Measurements from ENCODE around the gene MCCC1.

MCCC1 gene

GRCh38 chr3:183099026-183099837, at the start of gene MCCC1:
Gene MCCC1, minus strand, starts transcription at chr3:183099496. Its CDS starts 56 bp downstream, at chr3:183099440.
- TF ChIP-seq, protein P1, sequence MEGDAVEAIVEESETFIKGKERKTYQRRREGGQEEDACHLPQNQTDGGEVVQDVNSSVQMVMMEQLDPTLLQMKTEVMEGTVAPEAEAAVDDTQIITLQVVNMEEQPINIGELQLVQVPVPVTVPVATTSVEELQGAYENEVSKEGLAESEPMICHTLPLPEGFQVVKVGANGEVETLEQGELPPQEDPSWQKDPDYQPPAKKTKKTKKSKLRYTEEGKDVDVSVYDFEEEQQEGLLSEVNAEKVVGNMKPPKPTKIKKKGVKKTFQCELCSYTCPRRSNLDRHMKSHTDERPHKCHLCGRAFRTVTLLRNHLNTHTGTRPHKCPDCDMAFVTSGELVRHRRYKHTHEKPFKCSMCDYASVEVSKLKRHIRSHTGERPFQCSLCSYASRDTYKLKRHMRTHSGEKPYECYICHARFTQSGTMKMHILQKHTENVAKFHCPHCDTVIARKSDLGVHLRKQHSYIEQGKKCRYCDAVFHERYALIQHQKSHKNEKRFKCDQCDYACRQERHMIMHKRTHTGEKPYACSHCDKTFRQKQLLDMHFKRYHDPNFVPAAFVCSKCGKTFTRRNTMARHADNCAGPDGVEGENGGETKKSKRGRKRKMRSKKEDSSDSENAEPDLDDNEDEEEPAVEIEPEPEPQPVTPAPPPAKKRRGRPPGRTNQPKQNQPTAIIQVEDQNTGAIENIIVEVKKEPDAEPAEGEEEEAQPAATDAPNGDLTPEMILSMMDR (IDR thresholded peaks at IDR 0.05): no peak

DNA sequence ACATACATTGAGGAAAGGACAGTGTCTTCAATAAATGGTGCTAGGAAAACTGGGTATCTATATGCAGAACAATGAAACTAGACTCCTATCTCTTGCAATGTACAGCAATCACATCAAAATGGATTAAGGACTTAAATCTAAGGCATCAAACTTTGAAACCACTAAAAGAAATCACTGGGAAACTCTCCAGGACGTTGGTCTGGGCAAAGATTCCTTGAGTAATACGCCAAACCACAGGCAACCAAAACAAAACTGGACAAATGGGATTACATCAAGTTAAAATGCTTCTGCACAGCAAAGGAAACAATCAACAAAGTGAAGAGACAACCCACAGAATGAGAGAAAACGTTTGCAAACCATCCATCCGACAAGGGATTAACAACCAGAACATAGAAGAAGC, 48.8 kb upstream of the MCCC1 start:
- TF ChIP-seq, protein P1 (IDR thresholded peaks at IDR 0.05): no peak

GRCh38 chr3:183144363-183144762, 45.1 kb upstream of the MCCC1 start:
- TF ChIP-seq, protein P1 (IDR thresholded peaks at IDR 0.05): no peak

- TF ChIP-seq, protein P1 (IDR thresholded peaks at IDR 0.05): no peak
These were observed 42.9 kb upstream of the MCCC1 start for GRCh38 chr3:183142199-183142598.

- TF ChIP-seq, protein P1 (IDR thresholded peaks at IDR 0.05): no peak
These were observed 35.5 kb upstream of the MCCC1 start for GRCh38 chr3:183134844-183135243.

- TF ChIP-seq, protein P1 (IDR thresholded peaks at IDR 0.05): no peak
These were observed 33.1 kb upstream of the MCCC1 start for GRCh38 chr3:183132409-183132808.

- TF ChIP-seq, protein P1 (IDR thresholded peaks at IDR 0.05): no peak
These were observed 32.4 kb upstream of the MCCC1 start for GRCh38 chr3:183131735-183132134.

All from LNCAP (cell line).